Panc1 (cell line): ENCODE results near the gene RAD51D.

Source experiments
- POLR2AphosphoS5 ChIP-seq: IDR thresholded peaks from 2 replicates; pipeline ENCODE4 v1.6.1; 2012; ENCODE audit warnings: mild to moderate bottlenecking, low read depth, low read length, moderate library complexity
- SIN3A ChIP-seq: IDR thresholded peaks from 2 replicates; pipeline ENCODE4 v1.6.1; 2012; ENCODE audit warnings: low read depth, mild to moderate bottlenecking, low read length, moderate library complexity, borderline replicate concordance; ENCODE audit not compliant: insufficient read depth
- TCF7L2 ChIP-seq: IDR thresholded peaks from 2 replicates; pipeline ENCODE4 v1.6.1; 2011; ENCODE audit warnings: mild to moderate bottlenecking, low read depth, low read length, inconsistent platforms
- TF ChIP-seq, protein P1 (sequence below): fragments of 450-650 bp; IDR thresholded peaks from 2 replicates; pipeline ENCODE4 v1.5.1; 2017; ENCODE audit warnings: mild to moderate bottlenecking
- TF ChIP-seq, protein P2 (sequence below), 2 experiments: IDR thresholded peaks; 2 replicates each; pipeline ENCODE4 v1.6.1; 2011 to 2012; ENCODE audit warnings: low read depth in 2 of 2, control low read depth in 1 of 2, low read length in 1 of 2, mild to moderate bottlenecking in 1 of 2, moderate library complexity in 1 of 2; ENCODE audit not compliant: insufficient read depth in 1 of 2

DNA sequence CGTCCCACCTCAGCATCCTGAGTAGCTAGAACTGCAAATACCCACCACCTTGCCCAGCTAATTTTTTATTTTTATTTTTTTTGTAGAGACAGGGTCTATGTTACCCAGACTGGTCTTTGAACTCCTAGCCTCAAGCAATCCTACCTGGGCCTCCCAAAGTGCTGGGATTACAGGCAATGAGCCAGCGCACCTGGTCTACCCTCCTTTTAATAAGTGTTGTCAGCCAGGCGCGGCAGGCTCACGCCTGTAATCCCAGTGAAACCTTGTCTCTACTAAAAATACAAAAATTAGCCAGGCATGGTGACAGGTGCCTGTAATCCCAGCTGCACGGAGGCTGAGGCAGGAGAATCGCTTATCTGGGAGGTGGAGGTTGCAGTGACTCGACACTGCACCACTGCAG, 75.5 kb downstream of the RAD51D start:
- TF ChIP-seq, protein P1, sequence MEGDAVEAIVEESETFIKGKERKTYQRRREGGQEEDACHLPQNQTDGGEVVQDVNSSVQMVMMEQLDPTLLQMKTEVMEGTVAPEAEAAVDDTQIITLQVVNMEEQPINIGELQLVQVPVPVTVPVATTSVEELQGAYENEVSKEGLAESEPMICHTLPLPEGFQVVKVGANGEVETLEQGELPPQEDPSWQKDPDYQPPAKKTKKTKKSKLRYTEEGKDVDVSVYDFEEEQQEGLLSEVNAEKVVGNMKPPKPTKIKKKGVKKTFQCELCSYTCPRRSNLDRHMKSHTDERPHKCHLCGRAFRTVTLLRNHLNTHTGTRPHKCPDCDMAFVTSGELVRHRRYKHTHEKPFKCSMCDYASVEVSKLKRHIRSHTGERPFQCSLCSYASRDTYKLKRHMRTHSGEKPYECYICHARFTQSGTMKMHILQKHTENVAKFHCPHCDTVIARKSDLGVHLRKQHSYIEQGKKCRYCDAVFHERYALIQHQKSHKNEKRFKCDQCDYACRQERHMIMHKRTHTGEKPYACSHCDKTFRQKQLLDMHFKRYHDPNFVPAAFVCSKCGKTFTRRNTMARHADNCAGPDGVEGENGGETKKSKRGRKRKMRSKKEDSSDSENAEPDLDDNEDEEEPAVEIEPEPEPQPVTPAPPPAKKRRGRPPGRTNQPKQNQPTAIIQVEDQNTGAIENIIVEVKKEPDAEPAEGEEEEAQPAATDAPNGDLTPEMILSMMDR: no peak
- TF ChIP-seq POLR2AphosphoS5 (no peak), TCF7L2 (no peak), SIN3A (no peak)
- TF ChIP-seq, protein P2, sequence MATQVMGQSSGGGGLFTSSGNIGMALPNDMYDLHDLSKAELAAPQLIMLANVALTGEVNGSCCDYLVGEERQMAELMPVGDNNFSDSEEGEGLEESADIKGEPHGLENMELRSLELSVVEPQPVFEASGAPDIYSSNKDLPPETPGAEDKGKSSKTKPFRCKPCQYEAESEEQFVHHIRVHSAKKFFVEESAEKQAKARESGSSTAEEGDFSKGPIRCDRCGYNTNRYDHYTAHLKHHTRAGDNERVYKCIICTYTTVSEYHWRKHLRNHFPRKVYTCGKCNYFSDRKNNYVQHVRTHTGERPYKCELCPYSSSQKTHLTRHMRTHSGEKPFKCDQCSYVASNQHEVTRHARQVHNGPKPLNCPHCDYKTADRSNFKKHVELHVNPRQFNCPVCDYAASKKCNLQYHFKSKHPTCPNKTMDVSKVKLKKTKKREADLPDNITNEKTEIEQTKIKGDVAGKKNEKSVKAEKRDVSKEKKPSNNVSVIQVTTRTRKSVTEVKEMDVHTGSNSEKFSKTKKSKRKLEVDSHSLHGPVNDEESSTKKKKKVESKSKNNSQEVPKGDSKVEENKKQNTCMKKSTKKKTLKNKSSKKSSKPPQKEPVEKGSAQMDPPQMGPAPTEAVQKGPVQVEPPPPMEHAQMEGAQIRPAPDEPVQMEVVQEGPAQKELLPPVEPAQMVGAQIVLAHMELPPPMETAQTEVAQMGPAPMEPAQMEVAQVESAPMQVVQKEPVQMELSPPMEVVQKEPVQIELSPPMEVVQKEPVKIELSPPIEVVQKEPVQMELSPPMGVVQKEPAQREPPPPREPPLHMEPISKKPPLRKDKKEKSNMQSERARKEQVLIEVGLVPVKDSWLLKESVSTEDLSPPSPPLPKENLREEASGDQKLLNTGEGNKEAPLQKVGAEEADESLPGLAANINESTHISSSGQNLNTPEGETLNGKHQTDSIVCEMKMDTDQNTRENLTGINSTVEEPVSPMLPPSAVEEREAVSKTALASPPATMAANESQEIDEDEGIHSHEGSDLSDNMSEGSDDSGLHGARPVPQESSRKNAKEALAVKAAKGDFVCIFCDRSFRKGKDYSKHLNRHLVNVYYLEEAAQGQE (IDR thresholded peaks at IDR 0.05; ENCODE audit: insufficient read depth in 1 of 2, low read depth in 2 of 2, low read length in 1 of 2): no peak
